Fibroblast of villous mesenchyme (primary cell): ENCODE results near the gene TNFAIP3. TPM values are rescaled to one million over a fixed set of nuclear protein-coding genes. Genes with fewer than 3 reads are reported as not detected.
A peak's percentile ranks its signal among the peaks of the same experiment; 100 is the strongest.

Experiments
- DNase-seq: peaks from one replicate; pipeline ENCODE4 v3.0.0-alpha.2; 2010; ENCODE audit warnings: low read depth
- H3K4me3 ChIP-seq: 2 replicates; pipeline ENCODE4 v1.5.1; 2011; ENCODE audit warnings: low read depth, mild to moderate bottlenecking, low read length
- CTCF ChIP-seq: IDR thresholded peaks from 2 replicates; pipeline ENCODE4 v1.5.1; 2012; ENCODE audit warnings: low read depth, mild to moderate bottlenecking, low read length; ENCODE audit not compliant: insufficient read depth
- total RNA-seq: library from RNA; depleted of rRNA; stranded (reverse); fragments of >200 nt; gene quantifications from 2 replicates; pipeline ENCODE4 v1.2.3, GENCODE V29; 2012

Gene TNFAIP3
- total RNA-seq, 1 donor = 3.9 TPM

GRCh38 chr6:137869549-137870307, 2.7 kb downstream of the TNFAIP3 start:
- H3K4me3 ChIP-seq = peak overlapping the region; percentile 23
- no peak for DNase-seq
- TF ChIP-seq CTCF = no peak

GRCh38 chr6:137870308-137870644, 3.2 kb downstream of the TNFAIP3 start:
- TF ChIP-seq CTCF = no peak
- no peak for DNase-seq
- H3K4me3 ChIP-seq = peak overlapping the region; percentile 17

GRCh38 chr6:137870744-137871247, 3.7 kb downstream of the TNFAIP3 start:
- no peak for DNase-seq
- peak overlapping the region; percentile 2 for H3K4me3 ChIP-seq
- no peak for TF ChIP-seq CTCF

DNA sequence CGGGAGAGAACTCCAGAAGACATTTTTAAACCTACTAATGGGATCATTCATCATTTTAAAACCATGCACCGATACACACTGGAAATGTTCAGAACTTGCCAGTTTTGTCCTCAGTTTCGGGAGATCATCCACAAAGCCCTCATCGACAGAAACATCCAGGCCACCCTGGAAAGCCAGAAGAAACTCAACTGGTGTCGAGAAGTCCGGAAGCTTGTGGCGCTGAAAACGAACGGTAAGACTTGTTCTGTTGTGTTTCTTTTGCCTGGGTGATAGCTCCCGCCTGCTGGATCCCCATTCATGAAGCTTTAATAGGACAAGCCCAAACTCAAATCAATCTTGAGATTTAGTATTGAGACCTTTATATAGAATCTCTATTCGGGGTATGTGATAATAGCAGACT, 4.2 kb downstream of the TNFAIP3 start:
- no peak overlapping the region for H3K4me3 ChIP-seq
- TF ChIP-seq CTCF = no peak
- DNase-seq = no peak

- no peak overlapping the region for H3K4me3 ChIP-seq
- no peak for TF ChIP-seq CTCF
- no peak for DNase-seq
Measured at GRCh38 chr6:137871831-137872454, 4.9 kb downstream of the TNFAIP3 start.

DNA sequence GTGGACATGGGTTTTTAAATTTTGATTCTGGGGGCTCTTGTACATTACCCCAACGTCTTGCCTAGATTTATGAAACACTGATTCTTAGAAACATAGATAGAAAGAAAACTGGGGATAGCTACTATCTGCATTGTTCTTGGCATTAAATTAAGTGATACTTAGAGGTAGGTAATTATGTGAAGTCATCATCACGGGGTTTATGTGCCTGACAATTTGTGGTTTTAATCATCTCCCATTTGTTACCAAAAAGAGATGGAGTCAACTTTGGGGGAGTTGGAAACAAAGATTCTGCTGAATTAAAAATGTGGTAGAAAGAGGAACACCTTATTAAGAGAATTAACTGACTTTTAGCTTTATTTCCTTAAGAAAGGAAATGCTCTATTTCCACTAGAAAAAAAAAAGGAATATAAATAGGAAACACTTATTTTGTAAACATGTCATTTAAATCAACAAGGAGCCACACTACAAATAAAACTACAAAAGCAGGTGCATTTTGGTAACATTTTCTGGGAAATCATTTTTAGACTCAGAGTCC, 5.6 kb downstream of the TNFAIP3 start:
- DNase-seq = no peak
- H3K4me3 ChIP-seq = peak overlapping the region; percentile 19
- TF ChIP-seq CTCF = no peak
